ENCODE results near the gene ARAP3. TPM values are rescaled to one million over a fixed set of nuclear protein-coding genes. Genes with fewer than 3 reads are reported as not detected.

The ARAP3 gene
- total RNA-seq, 1 experiment from 2014 or later, result 27.6 TPM

- H4K20me1 ChIP-seq (ENCODE audit: control insufficient read depth, insufficient read depth, insufficient read length), result no peaks in the 10 kb centered on the region
- peak overlapping the region; percentile 57 for H3K9ac ChIP-seq (ENCODE audit: extremely low read depth, insufficient read length, low read length)
- Mint-ChIP-seq H3K9me3 (peaks cover 0 to 4% of the 10 kb centered on the region in 2 experiments; a peak in 1 of 5 replicates), H3K36me3 (ENCODE audit: insufficient read depth in 1 of 3, low read depth in 3 of 3) (peaks cover 20 to 22% (median 22%) of the 10 kb centered on the region in 3 experiments), H3K4me1 (peaks cover 36 to 39% of the 10 kb centered on the region in 2 experiments), H3K27ac (peak overlapping the region; percentile 68 to 96 (median 93)), H3K27me3 (ENCODE audit: low read depth) (no peaks in the 10 kb centered on the region; the same call in 1 of the 2 replicates), H3K4me3 (peak overlapping the region; percentile 76 to 83)
- peak overlapping the region; percentile 62 for H3K4me2 ChIP-seq (ENCODE audit: insufficient read depth, insufficient read length, low read length)
- H2AK5ac ChIP-seq (ENCODE audit: insufficient read length, low read length), result no peak overlapping the region
- no peaks in the 10 kb centered on the region for H3K79me1 ChIP-seq (ENCODE audit: insufficient read depth, low read depth, low read length, poor library complexity, severe bottlenecking)
- H3K23ac ChIP-seq (ENCODE audit: insufficient read length, low read depth, low read length), result no peak overlapping the region
- H2AFZ ChIP-seq (ENCODE audit: low read length), result no peak overlapping the region
- H3K56ac ChIP-seq (ENCODE audit: insufficient read length, low read depth, low read length), result no peak overlapping the region
- no CpG with 5 or more reads among the region's 2 CpGs for WGBS (ENCODE audit: extremely low coverage, insufficient read length, low lambda C conversion rate)
- no peaks in the 10 kb centered on the region for H3K27me3 ChIP-seq (ENCODE audit: insufficient read depth, low read length)
- peaks cover 13% of the 10 kb centered on the region for H3K23me2 ChIP-seq (ENCODE audit: insufficient read length, low read depth, low read length, poor library complexity, severe bottlenecking)
- H3K9me3 ChIP-seq (ENCODE audit: control insufficient read depth, low read depth, low read length), result no peaks in the 10 kb centered on the region
- no peak for DNase-seq
- no peak overlapping the region for H3K4ac ChIP-seq (ENCODE audit: low read depth, low read length)
- H2BK15ac ChIP-seq (ENCODE audit: low read depth, low read length), result no peak overlapping the region
- no peak overlapping the region for H4K91ac ChIP-seq (ENCODE audit: insufficient read length, low read depth, low read length)
- H3K27ac ChIP-seq (ENCODE audit: insufficient read length, low read depth, low read length), result peak overlapping the region; percentile 7
- H3K79me2 ChIP-seq (ENCODE audit: insufficient read depth, low read length), result no peaks in the 10 kb centered on the region
- peak overlapping the region; percentile 59; the same call in 1 of the 2 replicates for H3K14ac ChIP-seq (ENCODE audit: insufficient read depth, low read length)
- no peak overlapping the region for H4K5ac ChIP-seq (ENCODE audit: insufficient read length, low read depth, low read length)
- no peak overlapping the region for H3K18ac ChIP-seq (ENCODE audit: insufficient read length, low read depth, low read length)
- no peak overlapping the region for H2BK20ac ChIP-seq (ENCODE audit: low read depth, low read length, poor library complexity, severe bottlenecking)
- no peak for TF ChIP-seq CTCF (conservative IDR thresholded peaks at IDR 0.05)
- no peak overlapping the region for H4K8ac ChIP-seq (replicated peaks; ENCODE audit: insufficient read length, low read depth, low read length)
- H2BK120ac ChIP-seq (ENCODE audit: low read depth, low read length, poor library complexity, severe bottlenecking), result no peak overlapping the region
- H3T11ph ChIP-seq (ENCODE audit: low read length), result no peak overlapping the region
- H2BK12ac ChIP-seq (ENCODE audit: insufficient read length, low read depth, low read length), result no peak overlapping the region
- H3K4me1 ChIP-seq (ENCODE audit: insufficient read depth, low read length), result peaks cover 4% of the 10 kb centered on the region; the same call in 1 of the 2 replicates
- H2BK5ac ChIP-seq (ENCODE audit: insufficient read length, low read length), result no peak overlapping the region
Observed at GRCh38 chr5:141681295-141681694, 735 bp downstream of the ARAP3 start.

Measured in H9 (cell line).